Neural progenitor cell (in vitro differentiated cells): Measurements from ENCODE around the gene MYO7B.

Source experiments
- CTCF ChIP-seq: fragments of 200-600 bp; sonication (generic); IDR thresholded peaks from 2 replicates; pipeline ENCODE4 v1.5.1; 2017; ENCODE audit warnings: antibody characterized with exemption, mild to moderate bottlenecking
- EZH2 ChIP-seq: fragments of 200-600 bp; sonication (generic); IDR thresholded peaks from 2 replicates; pipeline ENCODE4 v1.6.1; 2017; ENCODE audit warnings: antibody characterized with exemption, mild to moderate bottlenecking, moderate library complexity
- EZH2phosphoT487 ChIP-seq: fragments of 200-600 bp; sonication (generic); IDR thresholded peaks from 2 replicates; pipeline ENCODE4 v1.6.1; 2017; ENCODE audit warnings: antibody characterized with exemption

DNA sequence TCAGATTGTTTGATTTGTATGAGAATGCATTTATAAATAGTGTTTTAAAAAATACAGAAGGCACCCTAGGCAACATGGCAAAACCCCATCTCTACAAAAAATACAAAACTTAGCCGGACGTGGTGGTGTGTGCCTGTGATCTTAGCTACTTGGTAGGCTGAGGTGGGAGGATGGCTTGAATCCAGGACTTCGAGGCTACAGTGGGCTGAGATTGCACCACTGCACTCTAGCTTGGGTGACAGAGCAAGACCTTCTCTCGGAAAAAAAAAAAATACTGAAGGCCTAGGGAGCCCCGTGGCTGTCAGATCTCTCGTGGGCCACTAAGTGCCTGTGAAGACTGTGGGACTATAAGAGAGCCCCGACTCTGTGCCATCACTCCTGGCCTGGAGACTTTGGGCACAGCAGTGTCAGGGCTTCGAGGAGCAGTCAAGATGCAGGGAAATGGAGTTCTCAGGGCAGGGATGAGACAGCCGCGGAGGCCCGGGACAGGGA is 40.5 kb downstream of the MYO7B start:
- TF ChIP-seq CTCF (no peak), EZH2 (no peak), EZH2phosphoT487 (no peak)
